Erythroblast (primary cell): ENCODE measurements around the gene NCAPG2.

Experiments used
- GATA1 ChIP-seq: IDR thresholded peaks from 2 replicates; pipeline ENCODE4 v1.6.1; 2011; ENCODE audit warnings: low read depth, mild to moderate bottlenecking, control low read depth, low read length, moderate library complexity
- POLR2A ChIP-seq: IDR thresholded peaks from 2 replicates; pipeline ENCODE4 v1.6.1; 2011; ENCODE audit warnings: mild to moderate bottlenecking, low read length

DNA sequence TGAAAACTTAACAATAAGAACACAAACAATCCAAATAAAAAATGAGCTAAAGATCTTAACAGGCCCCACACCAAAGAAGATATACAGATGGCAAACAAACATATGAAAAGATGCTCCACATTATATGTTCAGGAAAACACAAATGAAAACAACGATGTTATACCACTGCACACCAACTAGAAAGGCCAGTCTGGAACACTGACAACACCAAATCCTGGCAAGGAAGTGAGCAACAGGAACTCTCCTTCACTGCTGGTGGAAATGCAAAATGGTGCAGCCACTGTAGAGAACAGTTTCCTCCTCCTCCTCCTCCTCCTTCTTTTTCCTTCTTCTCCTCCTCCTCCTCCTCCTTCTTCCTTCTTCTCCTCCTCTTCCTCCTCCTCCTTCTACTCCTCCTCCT lies 12.2 kb upstream of the NCAPG2 start:
- TF ChIP-seq POLR2A, result no peak
- no peak for TF ChIP-seq GATA1
